Fibroblast of lung (primary cell): ENCODE results near the gene MESD. TPM values are rescaled to one million over a fixed set of nuclear protein-coding genes. Genes with fewer than 3 reads are reported as not detected.

Experiments
- DNase-seq, 2 donors: peaks; one replicate each; pipeline versions ENCODE4 v3.0.0 to v3.0.0-alpha.2; 2010; ENCODE audit warnings: low read depth in 2 of 2
- H2AFZ ChIP-seq: 2 replicates; pipeline ENCODE4 v1.5.1; 2012; ENCODE audit warnings: low read length, control low read depth, inconsistent platforms
- H3K27ac ChIP-seq: 2 replicates; pipeline ENCODE4 v1.5.1; 2011; ENCODE audit warnings: low read length, control low read depth; ENCODE audit not compliant: insufficient read depth
- H3K27me3 ChIP-seq: 2 replicates; pipeline ENCODE4 v1.5.1; 2011; ENCODE audit warnings: mild to moderate bottlenecking, low read length; ENCODE audit not compliant: control insufficient read depth, insufficient read depth
- H3K36me3 ChIP-seq: 2 replicates; pipeline ENCODE4 v1.5.1; 2011; ENCODE audit warnings: low read length; ENCODE audit not compliant: control insufficient read depth, insufficient read depth
- H3K4me1 ChIP-seq: 2 replicates; pipeline ENCODE4 v1.5.1; 2011; ENCODE audit warnings: low read length; ENCODE audit not compliant: control insufficient read depth, insufficient read depth; ENCODE audit errors: extremely low read depth
- H3K4me2 ChIP-seq: 2 replicates; pipeline ENCODE4 v1.5.1; 2011; ENCODE audit warnings: low read length, control low read depth; ENCODE audit not compliant: insufficient read depth; ENCODE audit errors: extremely low read depth
- H3K4me3 ChIP-seq, 4 experiments: fragments of 200-600 bp in 1 of 4; sonication (generic) in 1 of 4; replicated peaks in 1 of 4; 2 replicates each; pipeline ENCODE4 v1.5.1; 2011 to 2016; ENCODE audit warnings: low read length in 4 of 4, low read depth in 3 of 4, mild to moderate bottlenecking in 3 of 4, control low read depth in 2 of 4, inconsistent platforms in 1 of 4, mixed read lengths in 1 of 4; ENCODE audit not compliant: insufficient read depth in 1 of 4; ENCODE audit errors: control extremely low read depth in 1 of 4
- H3K79me2 ChIP-seq: 2 replicates; pipeline ENCODE4 v1.5.1; 2012; ENCODE audit warnings: mild to moderate bottlenecking, low read length, inconsistent platforms; ENCODE audit not compliant: control insufficient read depth, insufficient read depth
- H3K9ac ChIP-seq: 2 replicates; pipeline ENCODE4 v1.5.1; 2011; ENCODE audit warnings: mild to moderate bottlenecking, low read length, control low read depth; ENCODE audit not compliant: insufficient read depth
- H3K9me3 ChIP-seq: 2 replicates; pipeline ENCODE4 v1.5.1; 2012; ENCODE audit warnings: low read depth, low read length; ENCODE audit not compliant: control insufficient read depth, insufficient read depth
- H4K20me1 ChIP-seq: 2 replicates; pipeline ENCODE4 v1.5.1; 2011; ENCODE audit warnings: low read length; ENCODE audit not compliant: control insufficient read depth, insufficient read depth; ENCODE audit errors: extremely low read depth
- EZH2 ChIP-seq: IDR thresholded peaks from 2 replicates; pipeline ENCODE4 v1.5.1; 2012; ENCODE audit warnings: low read length, control low read depth, mild to moderate bottlenecking; ENCODE audit errors: missing control alignments
- polyA plus RNA-seq, 2 donors: library from polyadenylated mRNA; depleted of rRNA in 1 of 2; stranded (reverse) in 1 of 2; unstranded in 1 of 2; fragments of >200 nt; gene quantifications; 2 replicates each; pipeline ENCODE4 v1.2.1, GENCODE V29; 2011 to 2012; ENCODE audit warnings: missing spikeins in 1 of 2
- total RNA-seq: library from RNA; depleted of rRNA; stranded (reverse); fragments of >200 nt; gene quantifications from 2 replicates; pipeline ENCODE4 v1.2.1, GENCODE V29; 2014
- TF ChIP-seq, protein P1 (sequence below), 2 donors: IDR thresholded peaks in 1 of 2; conservative IDR thresholded peaks in 1 of 2; 1 replicate in 1 of 2; 2 replicates in 1 of 2; pipeline ENCODE4 v1.5.1; 2011 to 2012; ENCODE audit warnings: low read length in 2 of 2, control low read depth in 1 of 2, inconsistent platforms in 1 of 2, low read depth in 1 of 2, mild to moderate bottlenecking in 1 of 2

Gene MESD
- total and polyA plus RNA-seq, 2 donors (not counting 1 experiment from before 2014, with no cell fraction given), result 21.3 to 26.0 TPM

DNA sequence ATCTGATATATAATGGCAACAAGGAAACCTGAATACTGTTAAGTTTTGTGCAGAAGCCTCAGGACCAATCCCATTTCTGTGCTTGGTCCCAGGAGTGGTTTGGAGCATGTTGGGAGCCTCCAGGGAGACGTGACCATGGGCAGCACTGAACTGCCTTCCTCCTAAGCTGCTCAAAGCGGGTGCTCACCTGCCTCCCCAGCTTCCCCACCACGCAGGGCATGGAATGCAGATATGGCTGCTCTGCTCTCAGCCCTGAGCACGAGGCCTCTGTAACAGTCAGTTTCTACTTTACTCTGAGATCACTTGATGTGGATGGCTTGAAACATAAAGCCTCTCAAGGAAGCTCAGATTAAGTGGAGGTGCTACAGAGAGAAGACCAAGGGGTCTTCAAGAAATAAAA lies 49.3 kb downstream of the MESD start:
- H3K4me1 ChIP-seq, result no peaks in the 10 kb centered on the region
- H3K9me3 ChIP-seq, result no peaks in the 10 kb centered on the region
- peaks cover 27% of the 10 kb centered on the region for H3K36me3 ChIP-seq
- no peaks in the 10 kb centered on the region for H3K79me2 ChIP-seq
- H3K4me2 ChIP-seq, result no peak overlapping the region
- H2AFZ ChIP-seq, result no peak overlapping the region
- no peak overlapping the region for H3K4me3 ChIP-seq
- TF ChIP-seq EZH2, result no peak
- TF ChIP-seq, protein P1, sequence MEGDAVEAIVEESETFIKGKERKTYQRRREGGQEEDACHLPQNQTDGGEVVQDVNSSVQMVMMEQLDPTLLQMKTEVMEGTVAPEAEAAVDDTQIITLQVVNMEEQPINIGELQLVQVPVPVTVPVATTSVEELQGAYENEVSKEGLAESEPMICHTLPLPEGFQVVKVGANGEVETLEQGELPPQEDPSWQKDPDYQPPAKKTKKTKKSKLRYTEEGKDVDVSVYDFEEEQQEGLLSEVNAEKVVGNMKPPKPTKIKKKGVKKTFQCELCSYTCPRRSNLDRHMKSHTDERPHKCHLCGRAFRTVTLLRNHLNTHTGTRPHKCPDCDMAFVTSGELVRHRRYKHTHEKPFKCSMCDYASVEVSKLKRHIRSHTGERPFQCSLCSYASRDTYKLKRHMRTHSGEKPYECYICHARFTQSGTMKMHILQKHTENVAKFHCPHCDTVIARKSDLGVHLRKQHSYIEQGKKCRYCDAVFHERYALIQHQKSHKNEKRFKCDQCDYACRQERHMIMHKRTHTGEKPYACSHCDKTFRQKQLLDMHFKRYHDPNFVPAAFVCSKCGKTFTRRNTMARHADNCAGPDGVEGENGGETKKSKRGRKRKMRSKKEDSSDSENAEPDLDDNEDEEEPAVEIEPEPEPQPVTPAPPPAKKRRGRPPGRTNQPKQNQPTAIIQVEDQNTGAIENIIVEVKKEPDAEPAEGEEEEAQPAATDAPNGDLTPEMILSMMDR (conservative IDR thresholded peaks at IDR 0.05 in 1 of 2, IDR thresholded peaks at IDR 0.05 in 1 of 2; ENCODE audit: low read depth in 1 of 2, low read length in 2 of 2), result no peak
- H3K9ac ChIP-seq, result no peak overlapping the region
- H3K27ac ChIP-seq, result no peak overlapping the region
- DNase-seq, result no peak
- no peaks in the 10 kb centered on the region for H4K20me1 ChIP-seq
- no peaks in the 10 kb centered on the region for H3K27me3 ChIP-seq

DNA sequence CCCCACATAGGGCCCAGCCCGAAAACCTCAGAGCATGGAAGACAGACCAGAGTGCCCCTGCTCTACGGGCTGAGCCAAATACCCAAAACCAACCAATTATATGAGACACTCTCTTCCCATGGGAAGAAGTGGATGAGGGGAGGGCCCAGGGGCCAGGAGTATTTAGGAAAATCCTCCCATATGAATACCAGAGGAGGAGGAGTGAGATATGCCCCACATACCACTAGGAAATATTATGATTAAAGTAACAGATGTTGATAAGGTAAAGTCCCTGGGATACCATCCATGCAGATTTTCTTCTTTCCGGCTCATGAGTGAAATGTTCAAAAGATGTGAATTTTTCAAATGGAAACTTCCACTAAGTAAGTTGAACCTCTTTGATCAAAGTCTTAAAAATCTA lies 50.4 kb downstream of the MESD start:
- H3K4me1 ChIP-seq, result peaks cover 6% of the 10 kb centered on the region
- H3K4me2 ChIP-seq, result no peak overlapping the region
- no peaks in the 10 kb centered on the region for H3K27me3 ChIP-seq
- no peak overlapping the region for H3K9ac ChIP-seq
- no peak for DNase-seq
- H3K9me3 ChIP-seq, result no peaks in the 10 kb centered on the region
- H3K79me2 ChIP-seq, result no peaks in the 10 kb centered on the region
- no peaks in the 10 kb centered on the region for H4K20me1 ChIP-seq
- no peak overlapping the region for H3K4me3 ChIP-seq
- peaks cover 25% of the 10 kb centered on the region for H3K36me3 ChIP-seq
- H2AFZ ChIP-seq, result no peak overlapping the region
- no peak overlapping the region for H3K27ac ChIP-seq
- TF ChIP-seq, protein P1 (conservative IDR thresholded peaks at IDR 0.05 in 1 of 2, IDR thresholded peaks at IDR 0.05 in 1 of 2; ENCODE audit: low read depth in 1 of 2, low read length in 2 of 2), result no peak
- no peak for TF ChIP-seq EZH2

DNA sequence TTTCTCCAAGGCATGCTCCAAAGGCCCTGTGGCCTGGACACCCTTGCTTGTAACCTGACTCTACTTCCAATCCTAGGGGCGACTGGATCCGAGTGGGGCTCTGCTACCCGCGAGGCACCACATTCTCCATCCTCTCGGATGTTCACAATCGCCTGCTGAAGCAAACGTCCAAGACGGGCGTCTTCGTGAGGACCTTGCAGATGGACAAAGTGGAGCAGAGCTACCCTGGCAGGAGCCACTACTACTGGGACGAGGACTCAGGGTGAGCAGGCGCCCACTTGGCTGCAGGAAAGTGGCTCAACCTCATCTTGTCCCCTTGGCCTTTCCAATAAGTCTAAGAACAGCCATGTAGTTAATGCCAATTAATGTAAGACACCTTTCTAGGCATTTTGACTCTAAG lies 51.9 kb downstream of the MESD start:
- Histone ChIP-seq H3K4me1 (peaks cover 11% of the 10 kb centered on the region), H3K4me2 (no peak overlapping the region), H4K20me1 (no peaks in the 10 kb centered on the region), H3K36me3 (peaks cover 18% of the 10 kb centered on the region), H3K27me3 (no peaks in the 10 kb centered on the region), H3K9me3 (no peaks in the 10 kb centered on the region), H3K79me2 (no peaks in the 10 kb centered on the region), H3K9ac (no peak overlapping the region), H3K4me3 (no peak overlapping the region), H2AFZ (no peak overlapping the region), H3K27ac (no peak overlapping the region)
- DNase-seq, result no peak
- no peak for TF ChIP-seq EZH2
- TF ChIP-seq, protein P1 (conservative IDR thresholded peaks at IDR 0.05 in 1 of 2, IDR thresholded peaks at IDR 0.05 in 1 of 2; ENCODE audit: low read depth in 1 of 2, low read length in 2 of 2), result no peak
